K562 (cell line): ENCODE data around the gene SPTLC1.

Source experiments
- CBX5 ChIP-seq: IDR thresholded peaks from 2 replicates; pipeline ENCODE4 v1.6.1; 2014; ENCODE audit warnings: low read depth, borderline replicate concordance
- CBX8 ChIP-seq: fragments of 200-600 bp; sonication (generic); IDR thresholded peaks from 2 replicates; pipeline ENCODE4 v1.6.1; 2012; ENCODE audit warnings: borderline replicate concordance, mixed run types, low read depth, mild to moderate bottlenecking, moderate library complexity, mixed read lengths, low read length, control low read depth, inconsistent platforms; ENCODE audit not compliant: poor library complexity, severe bottlenecking; ENCODE audit errors: extremely low read depth
- COPS2 ChIP-seq: fragments of 450-650 bp; conservative IDR thresholded peaks from 2 replicates; pipeline ENCODE4 v1.6.1; 2016; ENCODE audit warnings: mild to moderate bottlenecking, moderate library complexity
- SIN3A ChIP-seq, 2 experiments: fragments of 150-350 bp in 1 of 2; IDR thresholded peaks; 2 replicates each; pipeline ENCODE4 v1.6.1; 2011 to 2016; ENCODE audit warnings: borderline replicate concordance in 2 of 2, low read depth in 2 of 2, low read length in 2 of 2, mild to moderate bottlenecking in 2 of 2, moderate library complexity in 2 of 2; ENCODE audit not compliant: control insufficient read depth in 1 of 2
- SRF ChIP-seq, 2 experiments: fragments of 250-450, 450-650 bp in 1 of 2; sonication (Bioruptor Pico) in 1 of 2; sonication (generic) in 1 of 2; formaldehyde crosslinking; IDR thresholded peaks; 2 replicates each; pipeline versions ENCODE4 v1.5.0 to v1.5.1; 2020 to 2022; ENCODE audit warnings: mild to moderate bottlenecking in 1 of 2, missing genetic modification reagents in 1 of 2
- SRSF7 ChIP-seq: fragments of 200-400 bp; formaldehyde crosslinking; optimal IDR thresholded peaks from 2 replicates; pipeline ENCODE3; 2017; ENCODE audit warnings: mild to moderate bottlenecking, low read depth, low read length
- ZBTB8A ChIP-seq: fragments of 450-650 bp; IDR thresholded peaks from 2 replicates; pipeline ENCODE4 v1.6.1; 2018; ENCODE audit warnings: mild to moderate bottlenecking, moderate library complexity; ENCODE audit not compliant: partially characterized antibody
- ZSCAN29 ChIP-seq: fragments of 450-650 bp; IDR thresholded peaks from 2 replicates; pipeline ENCODE4 v1.6.1; 2017
- TF ChIP-seq, protein P1 (sequence below), 3 experiments: IDR thresholded peaks in 2 of 3; conservative IDR thresholded peaks in 1 of 3; 2 replicates each; pipeline ENCODE4 v1.5.1; 2011 to 2012; ENCODE audit warnings: low read length in 3 of 3, mild to moderate bottlenecking in 3 of 3, control low read depth in 2 of 3, improper control_type of control experiment in 1 of 3, inconsistent platforms in 1 of 3, low read depth in 1 of 3, mixed read lengths in 1 of 3, moderate library complexity in 1 of 3; ENCODE audit not compliant: insufficient read depth in 2 of 3

DNA sequence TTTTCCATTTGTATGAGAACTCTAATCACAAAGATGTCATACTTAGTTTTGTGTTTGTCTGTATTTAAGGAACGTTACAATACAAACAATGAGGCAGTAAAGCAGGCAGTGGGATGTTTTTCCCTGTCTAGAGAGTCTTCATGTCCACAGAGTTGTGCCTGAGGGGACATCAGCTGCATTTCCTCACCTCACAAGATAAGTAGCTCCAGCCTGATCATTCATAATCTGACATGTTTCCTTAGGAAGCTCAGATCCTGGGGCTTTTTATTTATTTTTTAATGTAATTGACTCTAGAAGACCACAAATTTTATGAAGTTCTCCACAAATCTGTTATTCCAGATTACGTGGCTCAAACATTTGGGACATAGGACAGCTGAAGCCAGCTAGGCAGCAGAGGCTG, 78.5 kb downstream of the SPTLC1 start:
- TF ChIP-seq SRF (CRISPR knock-in tag; IDR thresholded peaks at IDR 0.05) = no peak
- no peak for TF ChIP-seq CBX8
- TF ChIP-seq, protein P1, sequence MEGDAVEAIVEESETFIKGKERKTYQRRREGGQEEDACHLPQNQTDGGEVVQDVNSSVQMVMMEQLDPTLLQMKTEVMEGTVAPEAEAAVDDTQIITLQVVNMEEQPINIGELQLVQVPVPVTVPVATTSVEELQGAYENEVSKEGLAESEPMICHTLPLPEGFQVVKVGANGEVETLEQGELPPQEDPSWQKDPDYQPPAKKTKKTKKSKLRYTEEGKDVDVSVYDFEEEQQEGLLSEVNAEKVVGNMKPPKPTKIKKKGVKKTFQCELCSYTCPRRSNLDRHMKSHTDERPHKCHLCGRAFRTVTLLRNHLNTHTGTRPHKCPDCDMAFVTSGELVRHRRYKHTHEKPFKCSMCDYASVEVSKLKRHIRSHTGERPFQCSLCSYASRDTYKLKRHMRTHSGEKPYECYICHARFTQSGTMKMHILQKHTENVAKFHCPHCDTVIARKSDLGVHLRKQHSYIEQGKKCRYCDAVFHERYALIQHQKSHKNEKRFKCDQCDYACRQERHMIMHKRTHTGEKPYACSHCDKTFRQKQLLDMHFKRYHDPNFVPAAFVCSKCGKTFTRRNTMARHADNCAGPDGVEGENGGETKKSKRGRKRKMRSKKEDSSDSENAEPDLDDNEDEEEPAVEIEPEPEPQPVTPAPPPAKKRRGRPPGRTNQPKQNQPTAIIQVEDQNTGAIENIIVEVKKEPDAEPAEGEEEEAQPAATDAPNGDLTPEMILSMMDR (IDR thresholded peaks at IDR 0.05 in 2 of 3, conservative IDR thresholded peaks at IDR 0.05 in 1 of 3; ENCODE audit: insufficient read depth in 2 of 3, low read depth in 1 of 3, low read length in 3 of 3) = no peak
- TF ChIP-seq SRSF7 = no peak
- TF ChIP-seq CBX5 = no peak
- no peak for TF ChIP-seq ZSCAN29
- no peak for TF ChIP-seq COPS2
- TF ChIP-seq SIN3A (IDR thresholded peaks at IDR 0.05; ENCODE audit: borderline replicate concordance in 2 of 2, control insufficient read depth in 1 of 2, low read depth in 2 of 2, low read length in 2 of 2) = no peak
- no peak for TF ChIP-seq ZBTB8A
